Endothelial cell of umbilical vein (primary cell): ENCODE data around the gene C21orf58. TPM values are rescaled to one million over a fixed set of nuclear protein-coding genes. Genes with fewer than 3 reads are reported as not detected.

Experiments
- BruUV-seq: library from RNA; stranded (reverse); fragments of 400-500 nt; replicated peaks from 2 replicates; lab custom pipeline; 2021; lab: Mats Ljungman, UMichigan
- CTCF ChIA-PET: fragments of 300-600, 350-600 bp; sonication (Branson Sonifier 250); formaldehyde crosslinking; loops from one replicate; lab custom pipeline; 2021; ENCODE audit warnings: antibody characterized with exemption, inconsistent platforms; lab: Charles Lee
- POLR2A ChIA-PET: fragments of 300-600, 350-600 bp; sonication (Branson Sonifier 250); formaldehyde crosslinking; loops from one replicate; lab custom pipeline; 2021; ENCODE audit warnings: antibody characterized with exemption, inconsistent platforms; lab: Charles Lee
- DNase-seq: peaks from one replicate; pipeline ENCODE4 v3.0.0-alpha.2; 2011; ENCODE audit warnings: low read depth, low spot score
- FAIRE-seq: peaks from 2 replicates; lab custom pipeline; 2011; peaks lifted over from hg19 to GRCh38; lab: Jason Lieb, UNC
- H2AFZ ChIP-seq: 2 replicates; pipeline ENCODE4 v1.6.0; 2012; ENCODE audit warnings: low read depth, low read length, control low read depth, inconsistent platforms
- H3K27ac ChIP-seq: 2 replicates; pipeline ENCODE4 v1.5.1; 2011; ENCODE audit warnings: low read depth, mild to moderate bottlenecking, control low read depth, low read length, moderate library complexity; ENCODE audit not compliant: insufficient read depth
- H3K27me3 ChIP-seq, 2 experiments: 2 replicates each; pipeline versions ENCODE4 v1.6.0 to v1.6.1; 2011; ENCODE audit warnings: low read length in 2 of 2, mixed read lengths in 1 of 2; ENCODE audit not compliant: control insufficient read depth in 2 of 2, insufficient read depth in 2 of 2
- H3K36me3 ChIP-seq, 2 experiments: 2 replicates in 1 of 2; 3 replicates in 1 of 2; pipeline ENCODE4 v1.5.1; 2011; ENCODE audit warnings: low read length in 2 of 2, mild to moderate bottlenecking in 1 of 2, moderate library complexity in 1 of 2; ENCODE audit not compliant: control insufficient read depth in 2 of 2, insufficient read depth in 2 of 2; ENCODE audit errors: extremely low read depth in 1 of 2
- H3K4me1 ChIP-seq: 3 replicates; pipeline ENCODE4 v1.5.1; 2011; ENCODE audit warnings: mild to moderate bottlenecking, low read length; ENCODE audit not compliant: control insufficient read depth, insufficient read depth; ENCODE audit errors: extremely low read depth
- H3K4me2 ChIP-seq: 2 replicates; pipeline ENCODE4 v1.6.1; 2011; ENCODE audit warnings: low read length, control low read depth, mixed read lengths; ENCODE audit not compliant: insufficient read depth
- H3K4me3 ChIP-seq, 3 experiments: fragments of 200-600 bp in 1 of 3; sonication (generic), shearing (Covaris generic) in 1 of 3; replicated peaks in 1 of 3; 2 replicates each; pipeline ENCODE4 v1.5.1; 2011 to 2016; ENCODE audit warnings: control low read depth in 3 of 3, low read length in 3 of 3, mild to moderate bottlenecking in 2 of 3, inconsistent platforms in 1 of 3, low read depth in 1 of 3, moderate library complexity in 1 of 3; ENCODE audit not compliant: insufficient read depth in 1 of 3
- H3K79me2 ChIP-seq: 2 replicates; pipeline ENCODE4 v1.6.0; 2012; ENCODE audit warnings: low read length, inconsistent platforms; ENCODE audit not compliant: control insufficient read depth, insufficient read depth
- H3K9ac ChIP-seq: replicated peaks from 2 replicates; pipeline ENCODE3; 2011; ENCODE audit warnings: low read length, control low read depth; ENCODE audit not compliant: insufficient read depth; ENCODE audit errors: extremely low read depth
- H3K9me1 ChIP-seq: replicated peaks from 3 replicates; pipeline ENCODE4 v1.6.0; 2011; ENCODE audit warnings: mild to moderate bottlenecking, low read length; ENCODE audit not compliant: control insufficient read depth, insufficient read depth; ENCODE audit errors: extremely low read depth
- H3K9me3 ChIP-seq: replicated peaks from 2 replicates; pipeline ENCODE4 v1.5.1; 2012; ENCODE audit warnings: low read length, inconsistent platforms; ENCODE audit not compliant: control insufficient read depth, insufficient read depth
- H4K20me1 ChIP-seq: replicated peaks from 2 replicates; pipeline ENCODE3; 2011; ENCODE audit warnings: mild to moderate bottlenecking, low read length; ENCODE audit not compliant: control insufficient read depth, insufficient read depth; ENCODE audit errors: extremely low read depth
- EZH2 ChIP-seq: IDR thresholded peaks from 2 replicates; pipeline ENCODE4 v1.6.1; 2012; ENCODE audit warnings: borderline replicate concordance, low read depth, mild to moderate bottlenecking, moderate library complexity, low read length, inconsistent platforms; ENCODE audit not compliant: severe bottlenecking
- FOS ChIP-seq: IDR thresholded peaks from 2 replicates; pipeline ENCODE4 v1.6.1; 2011; ENCODE audit warnings: mild to moderate bottlenecking, low read length, moderate library complexity, borderline replicate concordance; ENCODE audit not compliant: insufficient read depth
- GATA2 ChIP-seq: IDR thresholded peaks from 2 replicates; pipeline ENCODE4 v1.7.0; 2011; ENCODE audit warnings: low read depth, mild to moderate bottlenecking, moderate library complexity, mixed read lengths, low read length; ENCODE audit not compliant: insufficient read length, insufficient read depth
- JUN ChIP-seq: IDR thresholded peaks from 2 replicates; pipeline ENCODE4 v1.6.1; 2011; ENCODE audit warnings: borderline replicate concordance, low read depth; ENCODE audit not compliant: insufficient read length, insufficient read depth
- MAX ChIP-seq: IDR thresholded peaks from 2 replicates; pipeline ENCODE4 v1.6.1; 2011; ENCODE audit not compliant: insufficient read depth, insufficient read length
- MYC ChIP-seq: IDR thresholded peaks from one replicate; pipeline ENCODE4 v1.6.1; 2011; ENCODE audit warnings: mild to moderate bottlenecking, low read depth, low read length
- POLR2A ChIP-seq: IDR thresholded peaks from 2 replicates; pipeline ENCODE4 v1.6.1; 2012; ENCODE audit warnings: low read depth, mild to moderate bottlenecking, control low read depth, low read length
- POLR2AphosphoS5 ChIP-seq: IDR thresholded peaks from 2 replicates; pipeline ENCODE4 v1.6.1; 2012; ENCODE audit warnings: low read depth, mild to moderate bottlenecking, control low read depth, low read length, moderate library complexity; ENCODE audit not compliant: insufficient read depth
- dilution Hi-C: fragments of 300-500 bp; cut with MboI; formaldehyde crosslinking; loops from one replicate; pipeline ENCODE4 v1.15.0; 2019; ENCODE audit warnings: low sequenced_read_pairs; ENCODE audit not compliant: extremely low pct_ligation_motif_present
- intact Hi-C: fragments of 100-400 bp; cut with micrococcal nuclease; formaldehyde crosslinking; loops from one replicate; pipeline ENCODE4 v1.10.0; 2022
- polyA plus RNA-seq, 4 experiments: library from polyadenylated mRNA; depleted of rRNA in 3 of 4; stranded (reverse) in 3 of 4; unstranded in 1 of 4; fragments of >200 nt; gene quantifications; 2 replicates each; pipeline versions ENCODE4 v1.2.1 to v1.2.3, GENCODE V29; 2011 to 2012; ENCODE audit warnings: missing spikeins in 1 of 4
- total RNA-seq: library from RNA; stranded (reverse); gene quantifications from 2 replicates; pipeline ENCODE4 v1.2.3, GENCODE V29; 2021

The C21orf58 gene
- total and polyA plus RNA-seq, 2 donors (not counting 3 experiments of a cell fraction or from before 2014, with no cell fraction given), result 6.0 to 24.3 TPM

GRCh38 chr21:46264046-46264689, 59.5 kb downstream of the C21orf58 start:
- Histone ChIP-seq H3K36me3 (peaks cover 23 to 50% of the 10 kb centered on the region in 2 experiments), H3K9me1 (no peaks in the 10 kb centered on the region), H3K79me2 (no peaks in the 10 kb centered on the region), H3K4me2 (no peak overlapping the region), H3K27me3 (no peaks in the 10 kb centered on the region), H3K4me1 (no peaks in the 10 kb centered on the region), H3K9me3 (no peaks in the 10 kb centered on the region), H4K20me1 (no peaks in the 10 kb centered on the region), H3K27ac (no peak overlapping the region), H3K4me3 (no peak overlapping the region), H3K9ac (no peak overlapping the region), H2AFZ (no peak overlapping the region)
- intact Hi-C loops (no loop called here), dilution Hi-C loops (no loop called here)
- no TSS peak for BruUV-seq
- FAIRE-seq, result no peak
- POLR2A ChIA-PET, result no interaction called here
- TF ChIP-seq EZH2 (no peak), JUN (no peak), MYC (no peak), FOS (no peak), MAX (no peak)
- CTCF ChIA-PET, result no interaction called here
- DNase-seq, result no peak

- Histone ChIP-seq H3K9me1 (no peaks in the 10 kb centered on the region), H3K9ac (no peak overlapping the region), H2AFZ (no peak overlapping the region), H3K4me2 (no peak overlapping the region), H4K20me1 (no peaks in the 10 kb centered on the region), H3K27me3 (no peaks in the 10 kb centered on the region), H3K9me3 (no peaks in the 10 kb centered on the region), H3K27ac (no peak overlapping the region), H3K79me2 (no peaks in the 10 kb centered on the region), H3K36me3 (peaks cover 21 to 53% of the 10 kb centered on the region in 2 experiments), H3K4me1 (no peaks in the 10 kb centered on the region), H3K4me3 (no peak overlapping the region)
- BruUV-seq, result no TSS peak
- intact Hi-C loops, result no loop called here
- ChIA-PET CTCF (interaction anchor here (1.5 kb wide), 1 partner anchor 29 kb away, joined by 3 read pairs; the partner anchor contains the start of genes MCM3AP and YBEY), POLR2A (no interaction called here)
- DNase-seq, result no peak
- no peak for TF ChIP-seq POLR2AphosphoS5
- no peak for TF ChIP-seq MYC
- no peak for TF ChIP-seq GATA2
- TF ChIP-seq POLR2A, result no peak
- no peak for TF ChIP-seq FOS
- dilution Hi-C loops, result no loop called here
- FAIRE-seq, result no peak
These were observed 67.1 kb downstream of the C21orf58 start for GRCh38 chr21:46256501-46256994.
